Activated CD4-positive, alpha-beta memory T cell treated with anti-CD3 and anti-CD28 coated beads, Interleukin-2, amount 10 ng/mL, durations not matched to agents 7 days and 5 days (primary cell): ENCODE results near the gene CFAP410. TPM values are rescaled to one million over a fixed set of nuclear protein-coding genes. Genes with fewer than 3 reads are reported as not detected.
"Not testable (repeated sequence)": the region's sequence is repeated elsewhere in the genome, so short reads cannot be mapped to it uniquely, and the experiment has no call there.

Source experiments
- CTCF ChIA-PET: fragments of 350-600 bp; sonication (Branson Sonifier 250); formaldehyde crosslinking; loops from one replicate; lab custom pipeline; 2021; ENCODE audit warnings: antibody characterized with exemption, inconsistent platforms; lab: Charles Lee
- POLR2A ChIA-PET: fragments of 350-600 bp; sonication (Branson Sonifier 250); formaldehyde crosslinking; loops from one replicate; lab custom pipeline; 2021; ENCODE audit warnings: antibody characterized with exemption; lab: Charles Lee
- DNase-seq: peaks from one replicate; pipeline ENCODE4 v3.0.0-alpha.2; 2020
- H3K27ac Mint-ChIP-seq: one replicate; pipeline ENCODE4 v1.8.0; 2021; ENCODE audit warnings: mild to moderate bottlenecking, mixed read lengths
- H3K27me3 Mint-ChIP-seq: one replicate; pipeline ENCODE4 v1.8.0; 2021; ENCODE audit warnings: mixed read lengths
- H3K36me3 Mint-ChIP-seq: one replicate; pipeline ENCODE4 v1.8.0; 2021; ENCODE audit warnings: low read depth, mixed read lengths
- H3K4me1 Mint-ChIP-seq: one replicate; pipeline ENCODE4 v1.8.0; 2021; ENCODE audit warnings: mixed read lengths
- H3K4me3 Mint-ChIP-seq: one replicate; pipeline ENCODE4 v1.8.0; 2021; ENCODE audit warnings: mild to moderate bottlenecking, mixed read lengths
- H3K9me3 Mint-ChIP-seq: one replicate; pipeline ENCODE4 v1.8.0; 2021; ENCODE audit warnings: mixed read lengths
- total RNA-seq, 2 experiments: library from RNA; stranded (reverse); gene quantifications; one replicate each; pipeline ENCODE4 v1.2.3, GENCODE V29; 2021

CFAP410 gene
- total RNA-seq, 2 experiments from 2014 or later: 14.2 to 15.5 TPM

GRCh38 chr21:44283948-44284347 is 55.2 kb downstream of the CFAP410 start:
- Mint-ChIP-seq H3K4me3 (no peak overlapping the region), H3K4me1 (no peaks in the 10 kb centered on the region), H3K27me3 (no peaks in the 10 kb centered on the region), H3K36me3 (no peaks in the 10 kb centered on the region), H3K9me3 (no peaks in the 10 kb centered on the region), H3K27ac (no peak overlapping the region)
- POLR2A ChIA-PET: no interaction called here
- CTCF ChIA-PET: no interaction called here
- no peak for DNase-seq

DNA sequence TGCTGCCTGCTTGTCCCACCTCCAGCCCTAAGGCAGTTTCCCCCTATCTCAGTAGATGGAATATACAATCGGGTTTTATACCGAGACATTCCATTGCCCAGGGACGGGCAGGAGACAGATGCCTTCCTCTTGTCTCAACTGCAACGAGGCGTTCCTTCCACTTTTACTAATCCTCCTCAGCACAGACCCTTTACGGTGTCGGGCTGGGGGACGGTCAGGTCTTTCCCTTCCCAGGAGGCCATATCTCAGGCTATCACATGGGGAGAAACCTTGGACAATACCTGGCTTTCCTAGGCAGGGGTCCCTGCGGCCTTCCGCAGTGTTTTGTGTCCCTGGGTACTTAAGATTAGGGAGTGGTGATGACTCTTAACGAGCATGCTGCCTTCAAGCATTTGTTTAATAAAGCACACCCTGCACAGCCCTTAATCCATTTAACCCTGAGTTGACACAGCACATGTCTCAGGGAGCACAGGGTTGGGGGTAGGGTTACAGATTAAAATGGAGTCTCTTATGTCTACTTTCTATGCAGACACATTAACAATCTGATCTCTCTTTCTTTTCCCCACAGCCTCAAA is 55.9 kb downstream of the CFAP410 start:
- H3K4me1 Mint-ChIP-seq, DNase-seq, H3K36me3 Mint-ChIP-seq, POLR2A ChIA-PET, H3K27me3 Mint-ChIP-seq, H3K27ac Mint-ChIP-seq, CTCF ChIA-PET, H3K4me3 Mint-ChIP-seq, H3K9me3 Mint-ChIP-seq: not testable (repeated sequence)

DNA sequence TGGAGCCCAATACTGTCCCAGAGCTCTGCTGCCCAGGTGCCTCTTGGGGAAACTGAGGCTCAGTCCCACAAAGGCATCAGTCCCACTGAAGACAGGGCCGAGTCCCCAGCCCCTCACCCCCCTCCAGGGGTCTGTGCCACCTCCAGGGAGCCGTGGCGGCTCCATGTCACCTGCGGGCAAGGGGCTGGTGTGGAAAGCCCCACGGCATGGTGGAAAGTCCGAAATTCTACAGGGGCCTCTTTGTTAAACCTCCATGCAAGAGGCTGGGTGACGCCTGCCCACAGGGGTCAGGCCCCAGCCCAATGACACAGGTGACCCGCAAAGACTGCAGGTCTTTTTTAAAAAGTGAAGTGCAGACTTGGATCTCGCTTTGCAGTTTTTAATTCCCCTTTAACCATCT is 56.8 kb downstream of the CFAP410 start:
- no peaks in the 10 kb centered on the region for H3K9me3 Mint-ChIP-seq
- ChIA-PET POLR2A (no interaction called here), CTCF (no interaction called here)
- H3K4me3 Mint-ChIP-seq: no peak overlapping the region
- no peaks in the 10 kb centered on the region for H3K36me3 Mint-ChIP-seq
- no peak for DNase-seq
- peaks cover 4% of the 10 kb centered on the region for H3K27me3 Mint-ChIP-seq
- no peak overlapping the region for H3K27ac Mint-ChIP-seq
- H3K4me1 Mint-ChIP-seq: no peaks in the 10 kb centered on the region

- Mint-ChIP-seq H3K4me1 (no peaks in the 10 kb centered on the region), H3K4me3 (no peak overlapping the region), H3K9me3 (no peaks in the 10 kb centered on the region), H3K27me3 (peaks cover 7% of the 10 kb centered on the region), H3K27ac (no peak overlapping the region), H3K36me3 (no peaks in the 10 kb centered on the region)
- DNase-seq: no peak
- CTCF ChIA-PET: no interaction called here
- POLR2A ChIA-PET: no interaction called here
These were observed 57.4 kb downstream of the CFAP410 start for GRCh38 chr21:44281801-44282200.

- H3K36me3 Mint-ChIP-seq: no peaks in the 10 kb centered on the region
- no peak overlapping the region for H3K4me3 Mint-ChIP-seq
- no peak overlapping the region for H3K27ac Mint-ChIP-seq
- ChIA-PET CTCF (no interaction called here), POLR2A (no interaction called here)
- H3K9me3 Mint-ChIP-seq: no peaks in the 10 kb centered on the region
- no peak for DNase-seq
- H3K27me3 Mint-ChIP-seq: peaks cover 20% of the 10 kb centered on the region
- H3K4me1 Mint-ChIP-seq: no peaks in the 10 kb centered on the region
These were observed 59.6 kb downstream of the CFAP410 start for GRCh38 chr21:44279354-44280260.

Other genes with a start within 250 kb of the CFAP410 start
- 10 to 100 TPM; 18.6 to 22.5 TPM for gene PWP2, start 232.0 kb downstream of the CFAP410 start, total RNA-seq
- 10 to 100 TPM; 48.9 to 49.5 TPM for gene GATD3, start 205.7 kb downstream of the CFAP410 start, total RNA-seq
- gene ICOSLG, start 98.4 kb downstream of the CFAP410 start, total RNA-seq: 1 to 10 TPM; 6.1 to 6.6 TPM
- not detected for gene DNMT3L, start 77.5 kb downstream of the CFAP410 start, total RNA-seq
- gene AIRE, start 53.5 kb downstream of the CFAP410 start, total RNA-seq: under 1 TPM; 0.48 to 0.58 TPM
- 100 to 1,000 TPM; 218 to 221 TPM for gene PFKL, start 39.3 kb downstream of the CFAP410 start, total RNA-seq
- gene TRPM2, start 14.2 kb upstream of the CFAP410 start, total RNA-seq: 10 to 100 TPM; 13.7 to 14.8 TPM
- gene LRRC3, start 116.1 kb upstream of the CFAP410 start, total RNA-seq: 1 to 10 TPM; 3.7 to 3.8 TPM
- not detected for gene KRTAP10-1, start 200.8 kb upstream of the CFAP410 start, total RNA-seq
- gene KRTAP10-2, start 212.1 kb upstream of the CFAP410 start, total RNA-seq: not detected
- gene KRTAP10-3, start 219.4 kb upstream of the CFAP410 start, total RNA-seq: not detected
- not detected for gene KRTAP10-4, start 234.3 kb upstream of the CFAP410 start, total RNA-seq
- gene KRTAP10-5, start 241.2 kb upstream of the CFAP410 start, total RNA-seq: not detected